Measurements from ENCODE around the gene LTB4R2. TPM values are rescaled to one million over a fixed set of nuclear protein-coding genes. Genes with fewer than 3 reads are reported as not detected.
A peak's percentile ranks its signal among the peaks of the same experiment; 100 is the strongest.

LTB4R2 gene
- total and polyA plus RNA-seq, 2 donors (not counting 1 experiment from before 2014, with no cell fraction given): 0.23 to 1.8 TPM

DNA sequence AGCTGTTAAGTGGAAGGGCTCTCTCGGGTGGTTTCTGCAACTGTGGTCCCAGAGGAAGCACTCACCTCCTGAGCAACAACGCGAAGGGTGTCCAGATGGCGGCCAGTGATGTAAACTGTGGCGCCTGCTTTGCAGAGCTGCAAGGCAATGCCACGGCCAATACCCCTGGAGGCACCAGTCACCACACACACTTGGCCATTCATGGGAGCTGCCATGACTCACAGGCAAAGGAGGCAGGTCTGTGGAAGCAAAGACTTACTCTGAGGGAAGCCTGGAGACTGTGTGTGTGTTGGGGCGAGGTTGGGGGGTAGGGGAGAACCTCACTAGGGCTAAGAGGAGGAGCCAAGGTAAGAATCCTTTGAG is 11.1 kb upstream of the LTB4R2 start:
- no peaks in the 10 kb centered on the region for H4K20me1 ChIP-seq (ENCODE audit: control insufficient read depth, extremely low read depth, insufficient read depth, low read length)
- H3K4me1 ChIP-seq (ENCODE audit: control insufficient read depth, extremely low read depth, insufficient read depth, low read length): peaks cover 10% of the 10 kb centered on the region
- peak overlapping the region; percentile 98 for H2AFZ ChIP-seq (ENCODE audit: low read length)
- H3K79me2 ChIP-seq (ENCODE audit: control insufficient read depth, insufficient read depth, low read length): peaks cover 11% of the 10 kb centered on the region
- H3K27me3 ChIP-seq (ENCODE audit: control insufficient read depth, insufficient read depth, low read length): no peaks in the 10 kb centered on the region
- peak overlapping the region; percentile 95 to 99 (median 96) for H3K4me3 ChIP-seq (replicated peaks in 1 of 4; ENCODE audit: control extremely low read depth in 1 of 4, insufficient read depth in 1 of 4, low read depth in 3 of 4, low read length in 4 of 4)
- DNase-seq (ENCODE audit: low read depth in 2 of 2): peak; percentile 20 to 82
- peak overlapping the region; percentile 98 for H3K4me2 ChIP-seq (ENCODE audit: extremely low read depth, insufficient read depth, low read length)
- no peak overlapping the region for H3K9ac ChIP-seq (ENCODE audit: insufficient read depth, low read length)
- no peaks in the 10 kb centered on the region for H3K9me3 ChIP-seq (ENCODE audit: control insufficient read depth, insufficient read depth, low read depth, low read length)
- H3K27ac ChIP-seq (ENCODE audit: insufficient read depth, low read length): peak overlapping the region; percentile 88
- peaks cover 20% of the 10 kb centered on the region for H3K36me3 ChIP-seq (ENCODE audit: control insufficient read depth, insufficient read depth, low read length)
- TF ChIP-seq, protein P1, sequence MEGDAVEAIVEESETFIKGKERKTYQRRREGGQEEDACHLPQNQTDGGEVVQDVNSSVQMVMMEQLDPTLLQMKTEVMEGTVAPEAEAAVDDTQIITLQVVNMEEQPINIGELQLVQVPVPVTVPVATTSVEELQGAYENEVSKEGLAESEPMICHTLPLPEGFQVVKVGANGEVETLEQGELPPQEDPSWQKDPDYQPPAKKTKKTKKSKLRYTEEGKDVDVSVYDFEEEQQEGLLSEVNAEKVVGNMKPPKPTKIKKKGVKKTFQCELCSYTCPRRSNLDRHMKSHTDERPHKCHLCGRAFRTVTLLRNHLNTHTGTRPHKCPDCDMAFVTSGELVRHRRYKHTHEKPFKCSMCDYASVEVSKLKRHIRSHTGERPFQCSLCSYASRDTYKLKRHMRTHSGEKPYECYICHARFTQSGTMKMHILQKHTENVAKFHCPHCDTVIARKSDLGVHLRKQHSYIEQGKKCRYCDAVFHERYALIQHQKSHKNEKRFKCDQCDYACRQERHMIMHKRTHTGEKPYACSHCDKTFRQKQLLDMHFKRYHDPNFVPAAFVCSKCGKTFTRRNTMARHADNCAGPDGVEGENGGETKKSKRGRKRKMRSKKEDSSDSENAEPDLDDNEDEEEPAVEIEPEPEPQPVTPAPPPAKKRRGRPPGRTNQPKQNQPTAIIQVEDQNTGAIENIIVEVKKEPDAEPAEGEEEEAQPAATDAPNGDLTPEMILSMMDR (conservative IDR thresholded peaks at IDR 0.05 in 1 of 2, IDR thresholded peaks at IDR 0.05 in 1 of 2; ENCODE audit: low read depth in 1 of 2, low read length in 2 of 2): no peak
- no peak for TF ChIP-seq EZH2 (IDR thresholded peaks at IDR 0.05; ENCODE audit: low read length, missing control alignments)

DNA sequence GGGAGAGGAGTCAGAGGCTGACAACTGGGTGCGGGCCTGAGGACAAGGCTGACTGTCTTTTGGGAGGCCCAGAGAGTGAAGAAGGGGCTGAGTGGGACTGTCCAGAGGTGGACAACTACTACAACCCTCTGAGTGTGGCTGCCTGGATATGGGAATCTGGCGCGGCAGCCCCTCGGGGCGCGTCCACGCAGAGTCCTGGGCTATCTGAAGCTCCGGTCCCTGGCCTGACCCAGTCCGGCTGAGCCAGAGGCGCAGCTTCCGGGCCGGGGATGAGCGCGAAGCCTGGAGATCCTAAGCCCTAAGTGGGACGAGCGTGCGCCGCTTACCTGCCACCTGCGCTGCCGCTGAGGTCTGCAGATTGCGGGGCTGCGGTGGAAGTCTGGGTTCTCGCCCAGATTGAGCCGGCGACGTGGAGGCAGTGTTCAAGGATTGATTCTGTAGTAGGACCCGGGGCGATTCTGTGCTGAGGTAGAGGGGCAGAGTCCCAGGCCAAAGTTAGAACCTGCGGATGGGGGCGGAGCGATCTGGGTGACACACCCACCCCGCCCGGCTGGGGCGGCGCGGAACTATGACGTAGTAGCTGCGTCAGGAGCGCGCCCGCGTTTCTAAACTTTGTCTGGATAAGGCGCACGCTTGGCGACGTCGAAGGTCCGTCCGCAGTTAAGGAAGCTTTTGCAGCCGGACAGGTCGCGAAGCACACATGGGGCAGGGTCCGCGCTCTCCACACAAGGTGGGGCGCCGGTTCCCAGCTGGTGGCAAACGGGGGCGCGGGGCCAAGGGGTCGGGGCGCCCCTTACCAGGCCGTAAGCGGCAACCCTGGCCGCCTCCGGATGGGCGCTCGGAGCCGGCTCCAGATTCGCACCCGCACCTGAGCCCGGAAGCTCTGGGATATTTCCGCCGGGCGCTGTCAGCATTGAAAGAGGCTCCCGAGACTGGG is 10.4 kb upstream of the LTB4R2 start, which contains the start of the genes DHRS1 and NOP9:
TSS of gene DHRS1 (minus strand) at position 526 of the 937 bp plus-strand sequence. CDS start 674 bp downstream, outside the sequence.
TSS of gene NOP9 (plus strand) at position 596 of the 937 bp plus-strand sequence. CDS start at position 701, 105 bp downstream.
- TF ChIP-seq, protein P1 (conservative IDR thresholded peaks at IDR 0.05 in 1 of 2, IDR thresholded peaks at IDR 0.05 in 1 of 2; ENCODE audit: low read depth in 1 of 2, low read length in 2 of 2): no peak
- TF ChIP-seq EZH2 (IDR thresholded peaks at IDR 0.05; ENCODE audit: low read length, missing control alignments): no peak
- Histone ChIP-seq H3K79me2 (ENCODE audit: control insufficient read depth, insufficient read depth, low read length) (peaks cover 11% of the 10 kb centered on the region), H3K4me1 (ENCODE audit: control insufficient read depth, extremely low read depth, insufficient read depth, low read length) (peaks cover 10% of the 10 kb centered on the region), H3K27me3 (ENCODE audit: control insufficient read depth, insufficient read depth, low read length) (no peaks in the 10 kb centered on the region), H4K20me1 (ENCODE audit: control insufficient read depth, extremely low read depth, insufficient read depth, low read length) (no peaks in the 10 kb centered on the region), H2AFZ (ENCODE audit: low read length) (peak within 1 kb of the TSS; percentile 98), H3K9me3 (ENCODE audit: control insufficient read depth, insufficient read depth, low read depth, low read length) (no peaks in the 10 kb centered on the region), H3K4me3 (replicated peaks in 1 of 4; ENCODE audit: control extremely low read depth in 1 of 4, insufficient read depth in 1 of 4, low read depth in 3 of 4, low read length in 4 of 4) (peak within 1 kb of the TSS; percentile 95 to 99 (median 96)), H3K9ac (ENCODE audit: insufficient read depth, low read length) (peak within 1 kb of the TSS; percentile 89), H3K36me3 (ENCODE audit: control insufficient read depth, insufficient read depth, low read length) (peaks cover 25% of the 10 kb centered on the region), H3K27ac (ENCODE audit: insufficient read depth, low read length) (peak within 1 kb of the TSS; percentile 88), H3K4me2 (ENCODE audit: extremely low read depth, insufficient read depth, low read length) (peak within 1 kb of the TSS; percentile 99)
- DNase-seq (ENCODE audit: low read depth in 2 of 2): peak; percentile 84 to 87

DNA sequence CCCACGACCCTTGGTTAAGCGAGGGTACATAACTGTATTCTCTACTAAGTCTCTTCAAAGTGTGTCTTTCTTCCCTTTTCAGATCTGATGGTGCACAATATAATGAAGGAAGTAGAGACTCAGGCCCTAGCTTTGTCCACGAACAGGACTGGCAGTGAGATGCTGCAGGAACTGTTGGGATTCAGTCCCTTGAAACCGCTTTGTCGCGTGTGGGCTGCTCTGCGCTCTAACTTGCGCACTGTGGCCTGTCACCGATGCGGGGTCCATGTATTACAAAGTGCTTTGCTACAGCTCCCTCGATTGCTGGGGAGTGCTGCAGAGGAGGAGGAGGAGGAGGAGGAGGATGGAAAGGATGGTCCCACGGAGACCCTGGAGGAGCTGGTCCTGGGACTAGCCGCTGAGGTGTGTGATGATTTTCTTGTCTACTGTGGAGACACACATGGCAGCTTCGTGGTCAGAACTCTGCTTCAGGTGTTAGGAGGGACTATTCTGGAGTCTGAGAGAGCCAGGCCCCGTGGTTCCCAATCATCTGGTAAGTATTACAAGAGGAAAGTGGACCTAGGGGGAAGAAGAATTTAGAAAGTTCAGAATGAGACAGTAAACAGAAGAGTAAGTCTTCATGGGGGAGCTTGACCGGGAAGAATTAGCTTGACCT is 9.5 kb upstream of the LTB4R2 start:
- H3K9me3 ChIP-seq (ENCODE audit: control insufficient read depth, insufficient read depth, low read depth, low read length): no peaks in the 10 kb centered on the region
- no peaks in the 10 kb centered on the region for H3K27me3 ChIP-seq (ENCODE audit: control insufficient read depth, insufficient read depth, low read length)
- peaks cover 10% of the 10 kb centered on the region for H3K4me1 ChIP-seq (ENCODE audit: control insufficient read depth, extremely low read depth, insufficient read depth, low read length)
- peak overlapping the region; percentile 95 to 99 (median 96) for H3K4me3 ChIP-seq (replicated peaks in 1 of 4; ENCODE audit: control extremely low read depth in 1 of 4, insufficient read depth in 1 of 4, low read depth in 3 of 4, low read length in 4 of 4)
- H3K9ac ChIP-seq (ENCODE audit: insufficient read depth, low read length): peak overlapping the region; percentile 89
- peaks cover 11% of the 10 kb centered on the region for H3K79me2 ChIP-seq (ENCODE audit: control insufficient read depth, insufficient read depth, low read length)
- no peak for DNase-seq (ENCODE audit: low read depth in 2 of 2)
- H3K36me3 ChIP-seq (ENCODE audit: control insufficient read depth, insufficient read depth, low read length): peaks cover 25% of the 10 kb centered on the region
- H2AFZ ChIP-seq (ENCODE audit: low read length): peak overlapping the region; percentile 33
- TF ChIP-seq EZH2 (IDR thresholded peaks at IDR 0.05; ENCODE audit: low read length, missing control alignments): no peak
- TF ChIP-seq, protein P1 (conservative IDR thresholded peaks at IDR 0.05 in 1 of 2, IDR thresholded peaks at IDR 0.05 in 1 of 2; ENCODE audit: low read depth in 1 of 2, low read length in 2 of 2): no peak
- no peaks in the 10 kb centered on the region for H4K20me1 ChIP-seq (ENCODE audit: control insufficient read depth, extremely low read depth, insufficient read depth, low read length)
- peak overlapping the region; percentile 99 for H3K4me2 ChIP-seq (ENCODE audit: extremely low read depth, insufficient read depth, low read length)
- peak overlapping the region; percentile 88 for H3K27ac ChIP-seq (ENCODE audit: insufficient read depth, low read length)
